Gastrocnemius medialis (tissue), 4 donors: Measurements from ENCODE around the gene TFAP2B.

ENCODE experiments used
- CTCF ChIP-seq, 5 experiments: fragments of 450-650 bp in 3 of 5; fragments of 200-600 bp in 2 of 5; sonication (generic) in 2 of 5; IDR thresholded peaks in 4 of 5; conservative IDR thresholded peaks in 1 of 5; 1 replicate in 4 of 5; 2 replicates in 1 of 5; pipeline ENCODE4 v1.5.1; 2016 to 2019; ENCODE audit warnings: antibody characterized with exemption in 5 of 5, mild to moderate bottlenecking in 3 of 5, moderate library complexity in 3 of 5
- POLR2A ChIP-seq, 2 donors: fragments of 450-650 bp; IDR thresholded peaks; one replicate each; pipeline ENCODE4 v1.6.1; 2017; ENCODE audit warnings: antibody characterized with exemption in 2 of 2, mild to moderate bottlenecking in 2 of 2, moderate library complexity in 2 of 2

DNA sequence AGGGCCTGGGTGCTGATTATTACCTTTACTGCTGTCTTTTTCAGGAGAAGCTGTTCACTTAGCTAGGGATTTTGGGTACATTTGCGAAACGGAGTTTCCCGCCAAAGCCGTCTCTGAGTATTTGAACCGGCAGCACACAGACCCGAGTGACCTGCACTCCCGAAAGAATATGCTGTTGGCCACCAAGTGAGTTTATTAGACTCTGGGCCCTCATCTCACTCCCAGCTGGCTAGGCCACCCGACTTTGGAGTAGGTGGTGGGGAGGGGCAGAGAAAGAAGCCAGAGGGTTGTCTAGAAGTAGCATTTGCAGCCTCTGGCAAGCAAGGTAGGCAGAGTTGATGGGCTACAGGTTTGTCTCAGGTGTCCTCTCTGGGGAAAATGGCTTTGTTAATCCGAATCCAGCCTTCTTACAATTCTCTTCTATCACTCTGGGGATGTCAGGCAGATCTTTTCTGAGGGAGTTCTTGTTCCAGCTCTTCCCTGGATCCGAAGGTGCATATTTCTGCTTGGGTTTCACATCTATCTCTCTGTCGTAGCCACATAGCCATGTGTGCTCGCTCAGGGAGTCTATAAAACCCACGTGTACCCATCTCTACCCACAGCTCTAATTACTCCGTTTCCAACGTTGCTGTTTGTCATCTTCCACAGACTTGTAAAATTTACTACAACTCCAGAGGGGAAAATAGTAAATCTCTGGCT lies 21.6 kb downstream of the TFAP2B start:
- TF ChIP-seq CTCF (IDR thresholded peaks at IDR 0.05 in 4 of 5, conservative IDR thresholded peaks at IDR 0.05 in 1 of 5) (no peak), POLR2A (IDR thresholded peaks at IDR 0.05) (no peak)
